Measurements from ENCODE around the gene KRTAP4-11.

DNA sequence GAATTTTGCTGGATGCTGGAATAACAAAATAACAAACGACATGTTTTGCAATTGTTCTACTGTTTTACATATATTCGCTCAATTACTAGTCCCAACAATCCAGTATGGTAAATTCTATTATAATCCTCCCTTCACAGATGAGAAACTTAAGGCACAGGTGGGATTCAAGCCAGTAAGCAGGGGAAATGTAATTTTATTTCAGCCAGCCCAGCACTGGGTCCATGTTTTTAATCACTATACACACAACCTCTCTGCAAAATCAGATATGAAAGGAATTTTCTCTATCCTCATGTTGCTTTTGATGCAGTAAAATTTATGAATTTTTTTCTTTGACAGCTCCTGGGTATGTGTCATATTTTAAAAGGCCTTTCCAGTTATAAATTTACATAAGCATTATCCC, 27.1 kb upstream of the KRTAP4-11 start:
- TF ChIP-seq TAF1 (IDR thresholded peaks at IDR 0.05; ENCODE audit: low read depth): no peak
- no peak for TF ChIP-seq MAX (IDR thresholded peaks at IDR 0.05)
- TF ChIP-seq, protein P1, sequence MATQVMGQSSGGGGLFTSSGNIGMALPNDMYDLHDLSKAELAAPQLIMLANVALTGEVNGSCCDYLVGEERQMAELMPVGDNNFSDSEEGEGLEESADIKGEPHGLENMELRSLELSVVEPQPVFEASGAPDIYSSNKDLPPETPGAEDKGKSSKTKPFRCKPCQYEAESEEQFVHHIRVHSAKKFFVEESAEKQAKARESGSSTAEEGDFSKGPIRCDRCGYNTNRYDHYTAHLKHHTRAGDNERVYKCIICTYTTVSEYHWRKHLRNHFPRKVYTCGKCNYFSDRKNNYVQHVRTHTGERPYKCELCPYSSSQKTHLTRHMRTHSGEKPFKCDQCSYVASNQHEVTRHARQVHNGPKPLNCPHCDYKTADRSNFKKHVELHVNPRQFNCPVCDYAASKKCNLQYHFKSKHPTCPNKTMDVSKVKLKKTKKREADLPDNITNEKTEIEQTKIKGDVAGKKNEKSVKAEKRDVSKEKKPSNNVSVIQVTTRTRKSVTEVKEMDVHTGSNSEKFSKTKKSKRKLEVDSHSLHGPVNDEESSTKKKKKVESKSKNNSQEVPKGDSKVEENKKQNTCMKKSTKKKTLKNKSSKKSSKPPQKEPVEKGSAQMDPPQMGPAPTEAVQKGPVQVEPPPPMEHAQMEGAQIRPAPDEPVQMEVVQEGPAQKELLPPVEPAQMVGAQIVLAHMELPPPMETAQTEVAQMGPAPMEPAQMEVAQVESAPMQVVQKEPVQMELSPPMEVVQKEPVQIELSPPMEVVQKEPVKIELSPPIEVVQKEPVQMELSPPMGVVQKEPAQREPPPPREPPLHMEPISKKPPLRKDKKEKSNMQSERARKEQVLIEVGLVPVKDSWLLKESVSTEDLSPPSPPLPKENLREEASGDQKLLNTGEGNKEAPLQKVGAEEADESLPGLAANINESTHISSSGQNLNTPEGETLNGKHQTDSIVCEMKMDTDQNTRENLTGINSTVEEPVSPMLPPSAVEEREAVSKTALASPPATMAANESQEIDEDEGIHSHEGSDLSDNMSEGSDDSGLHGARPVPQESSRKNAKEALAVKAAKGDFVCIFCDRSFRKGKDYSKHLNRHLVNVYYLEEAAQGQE (IDR thresholded peaks at IDR 0.05; ENCODE audit: low read depth): no peak

Data from Ishikawa (cell line).